Keratinocyte (primary cell): Measurements from ENCODE around the gene EEF2. TPM values are rescaled to one million over a fixed set of nuclear protein-coding genes. Genes with fewer than 3 reads are reported as not detected.

ENCODE experiments used
- DNase-seq: peaks from one replicate; pipeline ENCODE4 v3.0.0-alpha.2; 2011; ENCODE audit warnings: low read depth, missing footprints, low spot score
- FAIRE-seq: peaks from 2 replicates; lab custom pipeline; 2011; peaks lifted over from hg19 to GRCh38; lab: Jason Lieb, UNC
- H2AFZ ChIP-seq: 2 replicates; pipeline ENCODE4 v1.6.0; 2012; ENCODE audit warnings: low read length, control low read depth, inconsistent platforms; ENCODE audit not compliant: control insufficient read depth
- H3K27ac ChIP-seq: 2 replicates; pipeline ENCODE4 v1.5.1; 2011; ENCODE audit warnings: low read length; ENCODE audit not compliant: control insufficient read depth, insufficient read depth
- H3K27me3 ChIP-seq: 3 replicates; pipeline ENCODE4 v1.6.0; 2011; ENCODE audit warnings: low read length; ENCODE audit not compliant: control insufficient read depth, insufficient read depth; ENCODE audit errors: extremely low read depth
- H3K36me3 ChIP-seq, 2 experiments: 2 replicates in 1 of 2; 3 replicates in 1 of 2; pipeline ENCODE4 v1.5.1; 2011; ENCODE audit warnings: low read length in 2 of 2, mild to moderate bottlenecking in 1 of 2; ENCODE audit not compliant: control insufficient read depth in 2 of 2, insufficient read depth in 2 of 2; ENCODE audit errors: extremely low read depth in 1 of 2
- H3K4me1 ChIP-seq: 3 replicates; pipeline ENCODE4 v1.5.1; 2011; ENCODE audit warnings: low read length; ENCODE audit not compliant: control insufficient read depth, insufficient read depth; ENCODE audit errors: extremely low read depth
- H3K4me2 ChIP-seq: 3 replicates; pipeline ENCODE4 v1.6.0; 2011; ENCODE audit warnings: low read depth, low read length; ENCODE audit not compliant: control insufficient read depth, insufficient read depth; ENCODE audit errors: extremely low read depth
- H3K4me3 ChIP-seq, 3 experiments: fragments of 200-600 bp in 1 of 3; sonication (generic) in 1 of 3; 2 replicates in 2 of 3; 3 replicates in 1 of 3; pipeline ENCODE4 v1.5.1; 2011 to 2016; ENCODE audit warnings: low read length in 3 of 3, mild to moderate bottlenecking in 3 of 3, control low read depth in 2 of 3, inconsistent platforms in 1 of 3, low read depth in 1 of 3, mixed read lengths in 1 of 3, mixed run types in 1 of 3, moderate library complexity in 1 of 3; ENCODE audit not compliant: control insufficient read depth in 2 of 3, insufficient read depth in 2 of 3; ENCODE audit errors: extremely low read depth in 1 of 3
- H3K79me2 ChIP-seq: 2 replicates; pipeline ENCODE4 v1.6.0; 2012; ENCODE audit warnings: low read length; ENCODE audit not compliant: control insufficient read depth, insufficient read depth
- H3K9ac ChIP-seq: 3 replicates; pipeline ENCODE4 v1.6.0; 2011; ENCODE audit warnings: low read length; ENCODE audit not compliant: control insufficient read depth, insufficient read depth; ENCODE audit errors: extremely low read depth
- H3K9me1 ChIP-seq: 3 replicates; pipeline ENCODE4 v1.6.0; 2011; ENCODE audit warnings: low read length; ENCODE audit not compliant: control insufficient read depth, insufficient read depth; ENCODE audit errors: extremely low read depth
- H3K9me3 ChIP-seq: 2 replicates; pipeline ENCODE4 v1.5.1; 2012; ENCODE audit warnings: low read depth, low read length; ENCODE audit not compliant: control insufficient read depth
- H4K20me1 ChIP-seq: 3 replicates; pipeline ENCODE4 v1.6.0; 2011; ENCODE audit warnings: low read length; ENCODE audit not compliant: control insufficient read depth, insufficient read depth; ENCODE audit errors: extremely low read depth
- EZH2 ChIP-seq: IDR thresholded peaks from one replicate; pipeline ENCODE4 v1.6.1; 2012; ENCODE audit warnings: inconsistent platforms, mild to moderate bottlenecking, low read length, moderate library complexity
- dilution Hi-C: fragments of 300-500 bp; cut with MboI; formaldehyde crosslinking; loops from one replicate; pipeline ENCODE4 v1.7.0; 2020; ENCODE audit warnings: low sequenced_read_pairs; ENCODE audit not compliant: extremely low pct_ligation_motif_present
- polyA plus RNA-seq, 5 experiments: library from polyadenylated mRNA; depleted of rRNA in 3 of 5; stranded (reverse) in 3 of 5; stranded (forward) in 1 of 5; unstranded in 1 of 5; fragments of >200 nt; gene quantifications; 1 replicate in 1 of 5; 2 replicates in 3 of 5; 3 replicates in 1 of 5; pipeline versions ENCODE4 v1.2.1 to v1.2.3, GENCODE V29; 2011 to 2012; ENCODE audit warnings: missing spikeins in 2 of 5, low read depth in 1 of 5, low replicate concordance in 1 of 5
- TF ChIP-seq, protein P1 (sequence below), 3 experiments: IDR thresholded peaks in 1 of 3; conservative IDR thresholded peaks in 1 of 3; optimal IDR thresholded peaks in 1 of 3; 2 replicates in 2 of 3; 3 replicates in 1 of 3; pipeline versions ENCODE3 to v1.5.1; 2011; ENCODE audit warnings: low read length in 3 of 3, mild to moderate bottlenecking in 3 of 3, moderate library complexity in 2 of 3, control low read depth in 1 of 3, inconsistent platforms in 1 of 3; ENCODE audit not compliant: insufficient read depth in 2 of 3; ENCODE audit errors: extremely low read depth in 1 of 3

The EEF2 gene
- polyA plus RNA-seq, 1 donor (not counting 4 experiments of a cell fraction or from before 2014, with no cell fraction given) = 1,193 TPM

- Histone ChIP-seq H4K20me1 (peaks cover 69% of the 10 kb centered on the region), H3K4me1 (peaks cover 41% of the 10 kb centered on the region), H3K4me3 (peak overlapping the region; percentile 83 to 98 (median 95)), H3K4me2 (peak overlapping the region; percentile 94), H3K36me3 (peaks cover 52 to 59% of the 10 kb centered on the region in 2 experiments), H3K9ac (peak overlapping the region; percentile 99), H2AFZ (no peak overlapping the region), H3K79me2 (peaks cover 66% of the 10 kb centered on the region), H3K9me3 (no peaks in the 10 kb centered on the region), H3K27me3 (no peaks in the 10 kb centered on the region), H3K27ac (peak overlapping the region; percentile 94), H3K9me1 (peaks cover 8% of the 10 kb centered on the region)
- TF ChIP-seq EZH2 = no peak
- TF ChIP-seq, protein P1, sequence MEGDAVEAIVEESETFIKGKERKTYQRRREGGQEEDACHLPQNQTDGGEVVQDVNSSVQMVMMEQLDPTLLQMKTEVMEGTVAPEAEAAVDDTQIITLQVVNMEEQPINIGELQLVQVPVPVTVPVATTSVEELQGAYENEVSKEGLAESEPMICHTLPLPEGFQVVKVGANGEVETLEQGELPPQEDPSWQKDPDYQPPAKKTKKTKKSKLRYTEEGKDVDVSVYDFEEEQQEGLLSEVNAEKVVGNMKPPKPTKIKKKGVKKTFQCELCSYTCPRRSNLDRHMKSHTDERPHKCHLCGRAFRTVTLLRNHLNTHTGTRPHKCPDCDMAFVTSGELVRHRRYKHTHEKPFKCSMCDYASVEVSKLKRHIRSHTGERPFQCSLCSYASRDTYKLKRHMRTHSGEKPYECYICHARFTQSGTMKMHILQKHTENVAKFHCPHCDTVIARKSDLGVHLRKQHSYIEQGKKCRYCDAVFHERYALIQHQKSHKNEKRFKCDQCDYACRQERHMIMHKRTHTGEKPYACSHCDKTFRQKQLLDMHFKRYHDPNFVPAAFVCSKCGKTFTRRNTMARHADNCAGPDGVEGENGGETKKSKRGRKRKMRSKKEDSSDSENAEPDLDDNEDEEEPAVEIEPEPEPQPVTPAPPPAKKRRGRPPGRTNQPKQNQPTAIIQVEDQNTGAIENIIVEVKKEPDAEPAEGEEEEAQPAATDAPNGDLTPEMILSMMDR (optimal IDR thresholded peaks at IDR 0.05 in 1 of 3, IDR thresholded peaks at IDR 0.05 in 1 of 3, conservative IDR thresholded peaks at IDR 0.05 in 1 of 3; ENCODE audit: extremely low read depth in 1 of 3, insufficient read depth in 2 of 3, low read length in 3 of 3) = no peak
- FAIRE-seq (no peak), DNase-seq (no peak)
- dilution Hi-C loops = no loop called here
Measured at GRCh38 chr19:3983542-3983914, 1.7 kb downstream of the EEF2 start.

- Histone ChIP-seq H3K9me1 (peaks cover 8% of the 10 kb centered on the region), H3K9me3 (no peaks in the 10 kb centered on the region), H3K4me3 (peak overlapping the region; percentile 83 to 98 (median 95)), H3K4me1 (peaks cover 41% of the 10 kb centered on the region), H3K79me2 (peaks cover 71% of the 10 kb centered on the region), H3K4me2 (peak overlapping the region; percentile 94), H3K27me3 (no peaks in the 10 kb centered on the region), H4K20me1 (peaks cover 76% of the 10 kb centered on the region), H3K9ac (peak overlapping the region; percentile 99), H2AFZ (no peak overlapping the region), H3K36me3 (peaks cover 55 to 65% of the 10 kb centered on the region in 2 experiments), H3K27ac (peak overlapping the region; percentile 94)
- no peak for TF ChIP-seq EZH2
- TF ChIP-seq, protein P1 (optimal IDR thresholded peaks at IDR 0.05 in 1 of 3, IDR thresholded peaks at IDR 0.05 in 1 of 3, conservative IDR thresholded peaks at IDR 0.05 in 1 of 3; ENCODE audit: extremely low read depth in 1 of 3, insufficient read depth in 2 of 3, low read length in 3 of 3) = no peak
- no peak for FAIRE-seq
- dilution Hi-C loops = no loop called here
- peak; percentile 84 for DNase-seq
Measured at GRCh38 chr19:3982701-3983541, 2.3 kb downstream of the EEF2 start.
